CD4-positive, alpha-beta T cell (primary cell): ENCODE measurements around the gene ARHGAP5. TPM values are rescaled to one million over a fixed set of nuclear protein-coding genes. Genes with fewer than 3 reads are reported as not detected.
A peak's percentile ranks its signal among the peaks of the same experiment; 100 is the strongest.

Experiments used
- ATAC-seq: fragments of 200-7000 bp; cut with Tn5 transposase; one replicate; pipeline ENCODE4 v1.10.0; 2022; ENCODE audit warnings: mild to moderate bottlenecking; ENCODE audit not compliant: poor library complexity
- CTCF ChIA-PET: fragments of 350-600 bp; sonication (Branson Sonifier 250); formaldehyde crosslinking; loops from one replicate; lab custom pipeline; 2021; ENCODE audit warnings: antibody characterized with exemption, inconsistent platforms; lab: Charles Lee
- POLR2A ChIA-PET: fragments of 350-600 bp; sonication (Branson Sonifier 250); formaldehyde crosslinking; loops from one replicate; lab custom pipeline; 2021; ENCODE audit warnings: antibody characterized with exemption, inconsistent platforms; lab: Charles Lee
- DNase-seq, 14 experiments: peaks; one replicate each; pipeline ENCODE4 v3.0.0-alpha.2; 2013 to 2020; ENCODE audit warnings: mixed read lengths in 2 of 14
- H3K27ac ChIP-seq, 2 donors: one replicate each; pipeline versions ENCODE4 v1.5.1 to v1.7.0; 2013; ENCODE audit warnings: low read length in 2 of 2, low read depth in 1 of 2, mild to moderate bottlenecking in 1 of 2
- H3K27me3 ChIP-seq, 2 experiments: 1 replicate in 1 of 2; 2 replicates in 1 of 2; pipeline versions ENCODE4 v1.6.1 to v1.7.0; 2013; ENCODE audit warnings: low read length in 2 of 2, control low read depth in 1 of 2, mild to moderate bottlenecking in 1 of 2, moderate library complexity in 1 of 2; ENCODE audit not compliant: insufficient read depth in 2 of 2, control insufficient read depth in 1 of 2
- H3K36me3 ChIP-seq: one replicate; pipeline ENCODE4 v1.6.1; 2013; ENCODE audit warnings: low read length, control low read depth; ENCODE audit not compliant: insufficient read depth
- H3K4me1 ChIP-seq: one replicate; pipeline ENCODE4 v1.6.1; 2013; ENCODE audit warnings: low read length, control low read depth; ENCODE audit not compliant: insufficient read depth
- H3K4me3 ChIP-seq: one replicate; pipeline ENCODE4 v1.5.1; 2013; ENCODE audit warnings: mild to moderate bottlenecking, low read length, moderate library complexity
- H3K9me3 ChIP-seq, 2 experiments: 1 replicate in 1 of 2; 2 replicates in 1 of 2; pipeline versions ENCODE4 v1.6.1 to v1.7.0; 2013; ENCODE audit warnings: low read length in 2 of 2, mild to moderate bottlenecking in 2 of 2, control low read depth in 1 of 2, moderate library complexity in 1 of 2; ENCODE audit not compliant: control insufficient read depth in 1 of 2, insufficient read depth in 1 of 2
- H3K27ac Mint-ChIP-seq: one replicate; pipeline ENCODE4 v1.8.0; 2020; ENCODE audit warnings: mixed read lengths
- H3K27me3 Mint-ChIP-seq: one replicate; pipeline ENCODE4 v1.8.0; 2021; ENCODE audit warnings: mixed read lengths
- H3K36me3 Mint-ChIP-seq: one replicate; pipeline ENCODE4 v1.8.0; 2021; ENCODE audit warnings: low read depth, mixed read lengths
- H3K4me1 Mint-ChIP-seq: one replicate; pipeline ENCODE4 v1.8.0; 2021; ENCODE audit warnings: low read depth, mixed read lengths
- H3K4me3 Mint-ChIP-seq: one replicate; pipeline ENCODE4 v1.8.0; 2020; ENCODE audit warnings: mild to moderate bottlenecking, mixed read lengths
- H3K9me3 Mint-ChIP-seq: one replicate; pipeline ENCODE4 v1.8.0; 2020; ENCODE audit warnings: mixed read lengths
- intact Hi-C, 2 experiments: fragments of 100-400 bp; cut with DNase I in 1 of 2; cut with micrococcal nuclease in 1 of 2; formaldehyde crosslinking; loops; one replicate each; pipeline versions ENCODE4 v1.15.1 to v1.9.0; 2023 to 2025; cut with DNase I, micrococcal nuclease
- total RNA-seq, 174 experiments: library from RNA in 2 of 174; stranded (reverse) in 2 of 174; gene quantifications; one replicate each; pipeline ENCODE4 v1.2.3 and lab custom pipeline; 2021 to 2026
- TF ChIP-seq, protein P1 (sequence below): fragments of 200-600 bp; IDR thresholded peaks from one replicate; pipeline ENCODE4 v1.8.0; 2022; ENCODE audit warnings: antibody characterized with exemption, mild to moderate bottlenecking

ARHGAP5 gene
- total RNA-seq, 2 experiments from 2014 or later, result 68.5 to 72.5 TPM

- H3K4me1 Mint-ChIP-seq, result no peaks in the 10 kb centered on the region
- no peaks in the 10 kb centered on the region for H3K9me3 Mint-ChIP-seq
- ChIA-PET CTCF (no interaction called here), POLR2A (no interaction called here)
- no peak overlapping the region for H3K4me3 Mint-ChIP-seq
- no peaks in the 10 kb centered on the region for H3K9me3 ChIP-seq
- no peaks in the 10 kb centered on the region for H3K4me1 ChIP-seq
- intact Hi-C loops, result no loop called here
- H3K27me3 Mint-ChIP-seq, result peaks cover 16% of the 10 kb centered on the region
- peak in 1 of 14 experiments; percentile 11 for DNase-seq
- H3K27me3 ChIP-seq, result peaks cover 3 to 4% of the 10 kb centered on the region in 2 experiments
- ATAC-seq, result no peak
- H3K36me3 ChIP-seq, result no peaks in the 10 kb centered on the region
- H3K27ac Mint-ChIP-seq, result no peak overlapping the region
- H3K36me3 Mint-ChIP-seq, result no peaks in the 10 kb centered on the region
- TF ChIP-seq, protein P1, sequence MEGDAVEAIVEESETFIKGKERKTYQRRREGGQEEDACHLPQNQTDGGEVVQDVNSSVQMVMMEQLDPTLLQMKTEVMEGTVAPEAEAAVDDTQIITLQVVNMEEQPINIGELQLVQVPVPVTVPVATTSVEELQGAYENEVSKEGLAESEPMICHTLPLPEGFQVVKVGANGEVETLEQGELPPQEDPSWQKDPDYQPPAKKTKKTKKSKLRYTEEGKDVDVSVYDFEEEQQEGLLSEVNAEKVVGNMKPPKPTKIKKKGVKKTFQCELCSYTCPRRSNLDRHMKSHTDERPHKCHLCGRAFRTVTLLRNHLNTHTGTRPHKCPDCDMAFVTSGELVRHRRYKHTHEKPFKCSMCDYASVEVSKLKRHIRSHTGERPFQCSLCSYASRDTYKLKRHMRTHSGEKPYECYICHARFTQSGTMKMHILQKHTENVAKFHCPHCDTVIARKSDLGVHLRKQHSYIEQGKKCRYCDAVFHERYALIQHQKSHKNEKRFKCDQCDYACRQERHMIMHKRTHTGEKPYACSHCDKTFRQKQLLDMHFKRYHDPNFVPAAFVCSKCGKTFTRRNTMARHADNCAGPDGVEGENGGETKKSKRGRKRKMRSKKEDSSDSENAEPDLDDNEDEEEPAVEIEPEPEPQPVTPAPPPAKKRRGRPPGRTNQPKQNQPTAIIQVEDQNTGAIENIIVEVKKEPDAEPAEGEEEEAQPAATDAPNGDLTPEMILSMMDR, result no peak
- H3K4me3 ChIP-seq, result no peak overlapping the region
- H3K27ac ChIP-seq, result no peak overlapping the region
Observed at GRCh38 chr14:32043624-32044023, 33.5 kb upstream of the ARHGAP5 start.

DNA sequence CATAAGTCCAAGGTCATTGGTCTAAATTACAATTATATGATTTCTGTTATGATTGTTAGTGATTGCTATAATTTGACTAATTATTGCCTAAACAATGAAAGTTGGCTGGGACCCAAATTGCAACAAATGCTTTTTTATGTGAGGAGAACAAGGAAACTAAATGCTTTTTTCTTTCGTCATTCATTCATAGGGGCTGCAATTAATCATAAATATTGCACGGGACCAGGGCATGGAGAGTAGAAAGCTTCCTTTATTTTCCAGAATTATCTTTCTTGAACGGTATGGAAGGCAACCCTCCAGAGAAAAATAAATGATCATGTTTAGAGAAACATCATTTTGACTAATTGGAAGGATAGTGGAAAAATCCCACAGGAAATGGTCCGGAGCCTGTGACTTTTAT, 32.6 kb upstream of the ARHGAP5 start:
- Mint-ChIP-seq H3K4me1 (no peaks in the 10 kb centered on the region), H3K4me3 (no peak overlapping the region), H3K27me3 (peaks cover 16% of the 10 kb centered on the region), H3K27ac (no peak overlapping the region), H3K9me3 (no peaks in the 10 kb centered on the region), H3K36me3 (no peaks in the 10 kb centered on the region)
- H3K36me3 ChIP-seq, result no peaks in the 10 kb centered on the region
- no peaks in the 10 kb centered on the region for H3K4me1 ChIP-seq
- ATAC-seq (no peak), DNase-seq (no peak)
- ChIA-PET POLR2A (no interaction called here), CTCF (no interaction called here)
- intact Hi-C loops, result no loop called here
- H3K27ac ChIP-seq, result no peak overlapping the region
- TF ChIP-seq, protein P1, result no peak
- H3K27me3 ChIP-seq, result peaks cover 3 to 4% of the 10 kb centered on the region in 2 experiments
- H3K9me3 ChIP-seq, result no peaks in the 10 kb centered on the region
- no peak overlapping the region for H3K4me3 ChIP-seq

GRCh38 chr14:32047791-32048190, 29.3 kb upstream of the ARHGAP5 start:
- Histone ChIP-seq H3K9me3 (no peaks in the 10 kb centered on the region), H3K27ac (no peak overlapping the region), H3K4me3 (no peak overlapping the region), H3K27me3 (peaks cover 3 to 4% of the 10 kb centered on the region in 2 experiments), H3K4me1 (no peaks in the 10 kb centered on the region), H3K36me3 (no peaks in the 10 kb centered on the region)
- Mint-ChIP-seq H3K27me3 (peaks cover 4% of the 10 kb centered on the region), H3K36me3 (no peaks in the 10 kb centered on the region), H3K4me3 (no peak overlapping the region), H3K4me1 (no peaks in the 10 kb centered on the region), H3K27ac (no peak overlapping the region), H3K9me3 (no peaks in the 10 kb centered on the region)
- ATAC-seq, result no peak
- ChIA-PET POLR2A (no interaction called here), CTCF (no interaction called here)
- TF ChIP-seq, protein P1, result no peak
- DNase-seq, result no peak
- intact Hi-C loops, result no loop called here
